HG02571 (cell line): Measurements from ENCODE around the gene DAB2IP.

ENCODE experiments used
- ATAC-seq: cut with Tn5 transposase; IDR thresholded peaks from one replicate; pipeline ENCODE4 v1.9.1; 2021; ENCODE audit warnings: mild to moderate bottlenecking, moderate library complexity; ENCODE audit not compliant: unreplicated experiment

Gene DAB2IP

DNA sequence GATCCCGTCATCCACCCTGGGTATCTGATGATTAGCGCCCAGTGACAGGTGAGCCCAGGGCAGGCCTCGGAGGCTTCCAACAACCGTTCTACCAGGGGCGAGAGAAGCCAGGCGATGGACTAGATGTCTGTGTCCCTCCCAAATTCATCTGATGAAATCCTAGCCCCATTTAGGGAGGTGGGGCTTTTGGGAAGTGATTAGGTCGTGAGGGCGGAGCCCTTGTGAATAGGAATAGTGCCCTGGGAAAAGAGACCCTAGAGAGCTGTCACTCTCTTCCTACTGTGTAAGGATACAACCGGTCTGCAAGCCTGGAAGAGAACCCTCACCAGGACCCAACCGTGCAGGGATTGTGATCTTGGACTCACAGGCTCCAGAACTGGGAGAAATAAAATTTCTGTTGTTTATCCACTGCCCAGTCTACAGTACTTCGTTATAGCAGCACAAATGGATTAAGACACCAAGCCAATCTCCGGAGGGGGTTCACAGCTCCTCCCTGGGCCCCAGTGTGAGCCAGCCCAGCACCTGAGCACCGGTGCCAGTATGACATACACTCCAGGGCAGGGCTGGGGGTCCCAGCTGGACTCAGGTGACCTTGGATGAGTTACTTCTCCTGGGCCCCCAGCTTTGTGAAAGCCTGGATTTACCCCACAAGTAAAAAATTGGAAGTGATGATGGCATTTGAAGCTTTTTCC is 162.2 kb downstream of the DAB2IP start:
- ATAC-seq: no peak

DNA sequence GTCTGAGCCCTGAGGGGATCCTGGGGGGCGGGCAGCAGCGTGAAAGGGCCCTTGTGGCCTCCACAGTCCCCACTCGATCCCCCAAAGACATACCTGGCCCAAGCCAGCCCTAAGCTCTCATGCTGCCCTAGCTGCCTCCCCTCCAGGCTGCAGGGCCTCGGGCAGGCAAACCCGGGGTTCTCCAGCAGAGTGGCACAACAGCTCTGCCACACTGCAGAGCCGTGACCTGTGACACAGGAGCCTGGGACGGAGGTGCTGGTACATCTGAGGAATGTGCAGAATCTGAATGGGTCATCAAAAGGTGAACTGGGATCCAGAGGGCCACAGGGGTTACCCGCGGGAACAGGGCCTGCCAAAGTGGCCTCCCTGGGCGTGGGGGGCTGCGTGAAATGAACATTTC is 163.2 kb downstream of the DAB2IP start:
- ATAC-seq: no peak

- ATAC-seq: no peak
Observed at GRCh38 chr9:121815084-121815483, 163.7 kb downstream of the DAB2IP start.

DNA sequence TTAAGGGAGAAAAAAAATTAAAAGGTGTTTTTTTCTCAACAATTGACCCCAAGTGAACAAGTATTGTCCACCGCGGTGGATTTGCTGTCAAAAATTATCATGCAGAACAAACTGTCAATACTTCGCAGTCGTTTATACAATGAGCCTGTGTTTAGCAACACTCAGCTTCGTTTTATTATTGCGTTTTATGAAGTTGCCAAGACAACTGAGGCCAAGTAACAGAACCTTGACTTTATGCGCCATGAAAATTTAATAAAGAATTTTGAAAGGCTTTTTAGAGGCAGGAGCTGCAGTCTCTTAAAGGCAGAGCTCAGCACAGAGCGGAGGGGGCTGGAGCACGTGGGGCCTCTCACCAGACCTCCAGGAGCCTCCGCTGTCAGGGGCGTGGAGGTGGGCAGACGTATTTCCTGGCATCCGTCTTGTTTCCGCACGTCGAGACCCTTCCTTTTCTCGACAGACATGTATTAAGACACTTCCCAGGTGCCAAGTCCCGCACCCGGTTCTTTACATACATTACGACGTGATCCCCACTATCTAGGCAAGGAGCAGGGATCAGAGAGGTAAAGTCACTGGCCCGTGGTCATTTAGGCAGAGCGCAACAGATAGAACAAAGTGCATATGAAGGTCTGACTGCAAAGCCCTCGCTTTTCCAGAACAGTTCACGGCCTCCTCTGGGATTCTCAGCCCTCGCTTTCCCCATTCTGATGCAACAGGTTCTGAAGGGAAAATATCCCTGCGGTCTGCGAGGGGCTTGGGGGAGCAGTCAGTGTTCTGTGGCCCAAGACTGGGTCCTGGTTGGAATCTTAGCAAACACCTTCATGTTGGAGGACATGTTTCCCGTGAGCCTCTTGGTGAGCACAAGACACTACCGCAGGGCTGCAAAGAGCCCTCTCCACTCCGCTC is 164.4 kb downstream of the DAB2IP start:
- ATAC-seq: no peak

DNA sequence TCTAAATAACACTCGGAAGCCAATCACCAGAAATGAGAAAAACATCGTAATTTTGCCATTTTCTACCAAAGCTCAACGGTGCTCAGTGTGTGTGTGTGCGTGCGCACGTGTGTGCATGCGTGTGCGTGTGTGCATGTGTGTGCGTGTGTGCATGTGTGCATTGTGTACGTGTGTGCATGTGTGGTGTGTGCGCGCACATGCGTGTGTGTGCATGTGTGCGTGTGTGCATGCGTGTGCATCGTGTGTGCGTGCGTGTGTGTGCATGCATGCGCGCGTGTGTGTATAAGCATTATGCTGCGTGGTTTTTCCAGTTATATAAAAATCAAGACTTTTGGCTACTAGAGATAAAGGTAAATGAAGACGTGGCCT is 165.0 kb downstream of the DAB2IP start:
- ATAC-seq: no peak

DNA sequence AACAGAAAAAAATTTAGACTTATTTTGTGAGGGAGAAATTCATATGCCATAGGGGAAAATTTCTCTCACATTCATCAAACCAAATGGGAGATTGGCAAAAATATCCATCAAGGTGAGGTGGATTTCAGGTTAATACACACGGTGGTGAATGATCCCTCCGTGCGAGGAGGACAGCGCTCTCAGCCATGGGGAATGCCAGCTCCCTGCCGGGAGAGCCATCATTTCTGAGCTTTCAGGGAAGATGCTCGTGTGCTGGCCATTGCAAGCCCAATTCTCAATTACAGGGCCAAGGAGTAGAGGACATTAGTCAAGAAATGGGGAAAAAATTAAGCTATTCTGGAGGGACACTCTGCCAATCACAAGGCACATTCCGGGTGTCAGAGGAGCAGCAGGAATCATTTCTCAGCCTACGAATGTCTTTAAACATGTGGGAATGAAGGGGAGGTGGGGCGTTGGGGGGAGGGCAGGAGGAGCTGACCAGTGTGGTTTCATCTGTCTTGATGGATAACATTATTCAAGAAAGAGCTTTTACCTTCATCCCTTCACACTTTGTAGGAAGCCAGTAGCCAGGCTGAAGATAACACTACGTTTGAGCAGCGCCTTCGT is 165.5 kb downstream of the DAB2IP start:
- ATAC-seq: no peak

- ATAC-seq: no peak
Observed at GRCh38 chr9:121817476-121817875, 166.0 kb downstream of the DAB2IP start.

DNA sequence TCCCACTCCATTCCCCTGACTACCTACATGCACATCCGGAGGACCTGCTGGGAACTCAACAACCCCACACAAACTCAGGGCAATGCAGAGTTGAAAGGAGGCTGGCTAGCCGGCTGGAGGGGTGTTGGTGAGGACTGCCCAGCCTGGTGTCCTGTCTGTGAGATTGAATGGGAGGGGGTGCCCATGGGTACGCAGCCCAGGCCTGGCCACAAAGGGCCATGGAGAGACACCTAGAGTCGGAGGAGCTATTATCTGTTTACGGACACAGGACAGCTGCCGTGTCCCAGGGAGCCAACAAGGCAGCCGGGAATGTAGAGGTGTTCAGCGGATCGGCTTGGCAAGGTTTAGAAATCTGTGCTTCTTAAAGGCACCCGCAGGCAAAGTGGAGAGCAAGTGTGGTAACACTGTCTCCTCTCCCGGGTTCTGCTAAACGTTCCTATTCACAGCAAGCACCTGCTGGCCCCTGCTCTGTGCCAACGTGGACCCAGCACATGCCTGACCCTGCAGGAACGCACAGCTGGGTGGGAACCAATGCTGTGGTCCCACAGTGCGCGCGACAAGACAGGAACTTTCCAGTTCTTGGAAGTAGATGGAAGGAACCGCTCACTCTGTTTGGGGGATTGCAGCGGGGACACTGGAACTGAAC is 166.7 kb downstream of the DAB2IP start:
- ATAC-seq: no peak

DNA sequence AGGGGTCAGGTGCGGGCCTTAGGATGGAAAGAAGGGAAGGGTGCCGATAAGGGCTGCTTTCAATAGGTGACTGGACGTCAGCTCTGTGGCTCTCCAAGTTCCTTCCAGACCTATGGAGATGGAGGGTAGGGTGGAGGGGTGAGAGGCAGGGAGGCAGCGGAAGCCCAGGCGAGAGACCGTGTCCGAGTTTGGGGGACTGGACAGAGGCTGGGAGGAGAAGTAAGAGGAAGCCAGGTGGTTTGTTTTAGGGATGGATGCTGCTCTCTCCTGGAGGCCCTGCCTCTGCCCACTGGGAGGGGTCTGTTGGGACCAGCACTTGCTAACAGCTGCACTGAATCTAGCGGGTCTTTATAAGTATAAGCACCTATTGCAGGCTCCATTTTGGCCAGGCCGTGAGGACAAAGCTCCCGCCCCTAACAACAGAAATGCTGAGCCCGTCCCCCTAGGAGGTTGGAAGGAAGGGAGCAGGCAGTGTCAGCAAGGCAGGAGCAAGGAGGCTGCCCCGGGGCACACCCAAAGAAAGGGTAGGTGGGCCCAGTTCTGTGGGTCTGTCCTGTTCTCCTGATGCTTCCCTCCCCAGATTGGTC is 167.5 kb downstream of the DAB2IP start:
- ATAC-seq: no peak

GRCh38 chr9:121819428-121820231 is 168.2 kb downstream of the DAB2IP start:
- no peak for ATAC-seq

DNA sequence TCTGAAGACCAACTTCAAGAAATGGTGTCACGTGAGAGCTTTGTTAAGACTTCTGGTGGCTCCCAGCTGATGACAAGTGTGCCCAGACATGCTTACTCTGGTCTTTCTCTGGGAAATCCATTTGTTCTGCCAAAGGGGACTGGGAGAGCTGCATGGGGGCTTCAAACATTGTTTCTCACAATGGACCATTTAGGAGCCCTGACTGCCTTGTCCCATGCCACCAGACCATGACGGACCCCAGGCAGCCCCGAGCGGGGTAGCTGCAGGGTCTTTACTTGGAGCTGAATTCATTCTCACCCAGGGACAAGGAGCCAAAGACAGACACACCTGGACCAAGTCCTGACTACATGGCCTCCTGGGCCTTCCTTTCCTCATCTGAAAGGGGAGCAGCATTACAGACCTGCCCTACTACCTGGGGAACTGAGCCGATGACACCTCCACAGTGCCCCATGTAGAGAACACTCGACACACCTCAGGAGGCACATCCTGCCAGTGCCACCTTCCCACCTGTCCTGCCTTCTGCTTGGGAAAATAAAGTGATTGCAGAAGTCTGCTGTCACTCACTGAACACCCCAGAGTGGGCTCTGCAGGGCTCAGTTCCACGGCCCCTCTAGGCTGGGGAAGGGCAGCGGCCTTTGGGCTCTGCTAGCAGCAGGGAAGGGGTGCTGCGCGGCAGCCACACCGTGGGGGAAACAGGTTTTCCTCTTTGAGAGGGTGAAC is 169.0 kb downstream of the DAB2IP start:
- ATAC-seq: no peak

- no peak for ATAC-seq
Observed at GRCh38 chr9:121821326-121821725, 169.9 kb downstream of the DAB2IP start.

DNA sequence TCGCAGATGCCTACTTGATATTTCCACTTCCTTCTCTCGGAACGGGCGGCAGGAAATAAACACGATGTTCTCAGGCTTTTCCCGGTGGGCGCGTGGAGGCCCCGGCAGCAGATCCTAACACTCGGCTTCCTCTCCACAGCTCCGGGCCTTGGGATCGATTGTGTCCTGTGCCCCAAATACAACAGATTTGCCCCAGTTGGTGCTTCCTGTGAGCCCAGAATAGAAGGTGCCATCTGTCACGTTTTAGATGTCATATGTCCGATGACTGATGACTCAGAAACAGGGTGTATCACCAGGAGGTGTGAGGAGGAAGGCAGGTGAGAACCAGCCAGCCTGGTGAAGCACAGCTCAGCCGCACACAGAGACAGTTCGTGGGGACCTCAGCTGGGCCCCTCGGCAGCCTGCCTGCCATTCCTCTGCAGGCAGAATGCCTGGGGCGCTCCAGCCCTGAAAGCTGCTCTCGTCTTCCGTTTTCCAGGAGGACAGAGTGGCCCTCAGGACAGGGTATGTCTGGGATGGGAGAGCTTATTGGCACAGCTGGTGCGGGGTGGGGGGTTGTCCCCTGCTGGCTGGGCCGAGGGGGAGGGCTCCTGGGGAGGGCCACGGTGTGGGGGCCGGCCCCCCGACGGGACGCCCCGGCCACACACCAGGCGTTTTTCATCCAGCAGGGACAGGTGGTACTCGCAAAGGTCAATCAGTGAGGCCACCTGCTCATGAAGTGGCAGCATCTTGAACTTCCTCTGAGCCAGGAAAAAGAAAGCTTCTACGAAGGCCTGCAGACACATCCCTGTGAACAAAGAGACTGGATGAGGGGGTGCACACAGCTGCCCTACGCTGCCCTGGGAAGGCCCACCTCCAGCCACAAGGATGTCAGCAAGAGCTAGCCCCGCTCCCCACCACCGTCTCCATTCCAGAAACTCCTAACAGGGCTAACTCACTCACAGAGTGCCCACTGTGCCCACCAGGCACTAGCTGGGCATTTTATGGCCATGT is 171.0 kb downstream of the DAB2IP start:
- no peak for ATAC-seq

DNA sequence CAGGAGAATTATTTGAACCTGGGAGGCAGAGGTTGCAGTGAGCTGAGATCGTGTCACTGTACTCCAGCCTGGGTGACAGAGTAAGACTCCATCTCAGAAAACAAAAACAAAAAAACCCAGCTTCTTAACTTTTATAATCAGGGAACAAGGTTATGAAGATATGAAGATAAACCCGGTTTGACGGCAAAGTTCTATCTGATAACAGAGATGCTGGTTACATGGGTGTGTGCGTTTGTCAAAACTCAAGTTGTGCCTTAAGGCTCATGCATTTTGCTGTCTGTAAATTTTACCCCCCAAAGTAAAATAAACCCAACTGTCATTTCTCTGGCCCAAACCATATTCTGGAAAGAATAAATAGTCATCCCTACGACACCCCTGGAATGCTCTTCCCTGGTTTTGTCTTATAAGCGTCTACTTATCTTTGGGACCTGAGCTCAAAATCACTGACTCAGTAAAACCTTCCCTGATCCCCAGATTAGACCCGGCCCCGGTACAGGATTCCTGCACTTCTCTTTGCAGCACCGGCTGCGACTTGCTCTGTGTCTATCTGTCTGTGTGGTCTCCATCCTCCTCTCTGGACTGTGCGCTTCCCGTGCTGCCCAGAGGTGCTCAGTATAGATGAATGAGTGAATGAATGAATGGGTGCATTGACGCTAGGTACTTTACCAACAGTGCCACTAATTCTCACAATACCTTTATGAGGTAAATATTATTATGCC is 172.2 kb downstream of the DAB2IP start:
- ATAC-seq: no peak

DNA sequence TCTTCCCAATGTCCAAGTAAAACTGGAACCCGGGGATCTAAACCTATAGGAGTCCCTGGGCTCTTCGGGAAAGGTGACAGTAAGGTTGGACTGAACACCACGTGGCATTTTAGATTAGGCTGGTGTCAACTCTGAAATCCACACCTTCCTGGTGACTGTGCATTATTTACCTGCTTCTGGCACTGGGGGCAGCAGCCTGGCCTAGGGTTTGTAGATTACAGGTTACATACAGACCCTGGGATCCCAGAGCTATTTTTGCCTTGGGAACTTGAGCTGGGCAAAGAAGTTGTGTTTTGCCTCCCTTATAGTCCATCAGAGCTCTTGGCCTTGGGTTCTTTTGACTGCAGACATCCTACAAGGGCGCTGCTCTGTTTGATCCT is 173.2 kb downstream of the DAB2IP start:
- ATAC-seq: no peak

GRCh38 chr9:121825031-121825691 is 173.7 kb downstream of the DAB2IP start:
- no peak for ATAC-seq

DNA sequence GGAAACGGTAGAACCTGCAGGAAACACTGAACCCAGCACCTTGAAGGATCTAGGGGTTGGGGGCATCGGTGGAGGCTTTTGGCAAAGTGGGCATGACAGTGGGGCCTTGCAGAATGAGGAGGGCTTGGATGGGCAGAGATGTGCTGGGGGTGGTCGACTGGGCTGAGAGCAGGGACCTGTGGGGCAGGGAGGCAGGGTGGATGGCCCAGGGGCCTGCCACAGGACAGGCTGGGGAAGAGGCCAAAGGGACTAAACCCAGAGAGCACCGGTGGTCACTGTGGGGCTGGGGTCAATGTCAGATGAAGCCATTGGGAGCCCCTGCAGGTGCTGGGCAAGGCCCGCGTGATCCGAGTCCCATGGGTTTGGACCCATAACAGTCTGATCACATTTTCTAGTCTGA is 175.3 kb downstream of the DAB2IP start:
- ATAC-seq: no peak
